GM12801 (cell line): ENCODE measurements around the gene PSMA2.
A peak's percentile ranks its signal among the peaks of the same experiment; 100 is the strongest.

Source experiments
- CTCF ChIP-seq: IDR thresholded peaks from one replicate; pipeline ENCODE4 v1.5.1; 2011; ENCODE audit warnings: control low read depth; ENCODE audit not compliant: insufficient read length; ENCODE audit errors: extremely low read depth

PSMA2 gene

GRCh38 chr7:42953994-42954393 lies 22.0 kb upstream of the PSMA2 start:
- TF ChIP-seq CTCF: no peak

- TF ChIP-seq CTCF: no peak
These were observed 20.4 kb upstream of the PSMA2 start for GRCh38 chr7:42952328-42952727.

GRCh38 chr7:42950417-42950816 lies 18.4 kb upstream of the PSMA2 start:
- TF ChIP-seq CTCF: no peak

DNA sequence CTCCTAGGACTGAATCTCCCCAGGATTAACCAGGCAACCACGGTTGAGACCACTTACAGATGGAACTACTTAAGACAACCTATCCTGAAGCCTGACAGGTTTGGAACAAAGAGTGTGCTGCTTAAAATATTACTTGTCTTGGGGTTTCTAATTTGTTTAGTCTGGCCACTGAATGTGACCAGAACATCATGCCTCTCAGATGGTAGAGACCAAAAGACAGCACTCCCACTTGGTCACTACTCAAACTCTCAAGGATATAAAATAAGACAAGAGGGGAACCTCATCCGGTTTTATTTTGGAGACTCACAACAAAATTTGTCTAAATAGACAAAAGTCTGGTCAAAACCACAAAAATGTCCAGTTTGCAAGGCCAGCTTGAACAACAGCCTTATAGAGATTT lies 15.5 kb upstream of the PSMA2 start:
- TF ChIP-seq CTCF: no peak

DNA sequence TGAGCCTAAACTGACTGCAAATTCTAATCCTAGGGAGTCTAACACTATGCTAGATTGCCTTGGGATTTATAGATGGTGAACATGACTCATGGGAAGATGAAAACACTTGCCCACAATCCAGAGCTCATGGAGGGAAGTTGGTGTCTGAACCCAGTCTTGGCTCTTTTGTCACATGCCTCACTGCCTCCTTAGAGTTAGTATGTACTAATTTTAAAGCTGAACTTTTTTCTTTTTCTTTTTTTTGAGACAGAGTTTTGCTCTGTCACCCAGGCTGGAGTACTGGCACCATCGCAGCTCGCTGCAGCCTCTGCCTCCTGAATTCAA lies 14.6 kb upstream of the PSMA2 start:
- no peak for TF ChIP-seq CTCF

DNA sequence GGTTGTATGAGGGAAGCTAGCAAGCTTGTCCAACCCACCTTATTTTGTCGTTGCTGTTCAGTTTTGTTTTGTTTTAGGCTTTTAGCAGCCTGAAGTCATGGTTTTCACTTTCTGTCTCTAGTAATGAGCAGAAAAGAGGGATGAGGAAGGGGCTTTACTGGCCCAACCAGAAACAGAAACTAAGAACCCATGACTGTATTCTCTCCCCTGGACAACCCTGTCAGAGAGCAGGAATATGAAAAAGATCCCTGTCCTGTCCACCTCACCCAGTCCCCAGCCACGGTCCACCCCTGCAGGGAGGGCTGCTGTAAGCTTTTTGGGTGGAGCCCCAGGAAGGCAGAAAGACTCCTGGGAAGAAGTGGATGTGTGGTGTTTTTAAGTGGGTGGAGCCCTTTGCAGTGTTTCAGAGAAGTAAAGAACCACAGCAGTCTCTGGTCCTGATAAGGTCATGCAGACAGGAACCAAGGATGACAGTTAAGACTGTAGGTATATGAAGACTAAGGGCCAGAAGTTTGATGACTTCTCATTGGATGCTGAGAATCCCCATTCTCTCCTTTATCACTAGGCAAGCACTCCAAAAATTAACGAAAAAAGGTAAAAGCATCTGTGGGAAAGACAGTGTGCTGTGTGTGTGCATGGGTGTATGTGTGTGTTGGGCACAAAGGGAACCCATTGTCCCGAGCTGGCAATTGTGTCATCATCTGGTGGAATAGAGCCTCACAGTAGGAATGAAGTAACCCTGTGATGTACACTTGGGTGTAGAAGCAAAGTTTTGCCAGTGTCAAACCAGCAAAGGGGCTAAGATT lies 14.1 kb upstream of the PSMA2 start:
- TF ChIP-seq CTCF: no peak

DNA sequence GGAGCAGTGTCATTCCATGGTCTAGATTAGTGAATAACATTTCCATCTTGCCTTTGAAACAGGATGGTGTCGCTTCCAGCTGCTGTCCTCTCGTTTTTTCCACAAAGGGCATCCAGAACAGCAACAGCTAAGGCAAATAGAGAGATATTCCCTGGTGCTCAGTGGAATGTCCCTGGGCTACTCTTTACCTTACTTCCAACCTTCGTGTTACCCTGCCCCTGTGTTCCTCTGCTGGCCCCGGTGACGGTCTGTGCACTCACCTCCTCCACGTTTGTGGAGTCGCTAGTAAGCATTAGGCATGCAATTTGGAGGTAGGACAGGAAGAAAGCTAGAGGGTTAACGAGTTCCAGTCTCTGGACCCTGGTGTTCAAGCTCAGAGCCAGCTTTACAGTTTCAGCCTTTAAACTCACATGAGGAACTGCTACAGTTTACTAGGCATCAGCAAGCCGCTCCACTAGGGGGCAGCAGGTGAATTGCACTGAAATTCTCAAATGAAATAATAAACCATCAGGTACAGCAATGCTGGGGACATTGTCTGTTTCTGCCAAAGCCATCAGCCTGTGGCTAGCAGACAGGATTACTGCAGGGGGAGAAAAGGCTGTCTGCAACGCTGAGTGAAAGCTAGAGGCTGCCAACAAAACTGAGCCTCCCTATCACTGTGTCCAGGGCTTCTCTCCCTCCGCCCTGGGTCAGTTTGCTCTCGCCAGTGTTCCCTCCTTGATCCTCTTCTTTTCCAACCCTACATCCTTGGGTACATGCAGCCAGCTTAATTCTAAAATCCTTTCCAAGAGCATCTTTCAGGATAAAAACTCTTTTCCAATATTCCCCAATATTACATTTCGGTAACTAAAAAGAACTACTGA lies 9.2 kb upstream of the PSMA2 start:
- peak; percentile 13 for TF ChIP-seq CTCF
